Measurements from ENCODE around the gene APOBR.
A peak's percentile ranks its signal among the peaks of the same experiment; 100 is the strongest.
"Not testable (repeated sequence)": the region's sequence is repeated elsewhere in the genome, so short reads cannot be mapped to it uniquely, and the experiment has no call there.

APOBR gene

DNA sequence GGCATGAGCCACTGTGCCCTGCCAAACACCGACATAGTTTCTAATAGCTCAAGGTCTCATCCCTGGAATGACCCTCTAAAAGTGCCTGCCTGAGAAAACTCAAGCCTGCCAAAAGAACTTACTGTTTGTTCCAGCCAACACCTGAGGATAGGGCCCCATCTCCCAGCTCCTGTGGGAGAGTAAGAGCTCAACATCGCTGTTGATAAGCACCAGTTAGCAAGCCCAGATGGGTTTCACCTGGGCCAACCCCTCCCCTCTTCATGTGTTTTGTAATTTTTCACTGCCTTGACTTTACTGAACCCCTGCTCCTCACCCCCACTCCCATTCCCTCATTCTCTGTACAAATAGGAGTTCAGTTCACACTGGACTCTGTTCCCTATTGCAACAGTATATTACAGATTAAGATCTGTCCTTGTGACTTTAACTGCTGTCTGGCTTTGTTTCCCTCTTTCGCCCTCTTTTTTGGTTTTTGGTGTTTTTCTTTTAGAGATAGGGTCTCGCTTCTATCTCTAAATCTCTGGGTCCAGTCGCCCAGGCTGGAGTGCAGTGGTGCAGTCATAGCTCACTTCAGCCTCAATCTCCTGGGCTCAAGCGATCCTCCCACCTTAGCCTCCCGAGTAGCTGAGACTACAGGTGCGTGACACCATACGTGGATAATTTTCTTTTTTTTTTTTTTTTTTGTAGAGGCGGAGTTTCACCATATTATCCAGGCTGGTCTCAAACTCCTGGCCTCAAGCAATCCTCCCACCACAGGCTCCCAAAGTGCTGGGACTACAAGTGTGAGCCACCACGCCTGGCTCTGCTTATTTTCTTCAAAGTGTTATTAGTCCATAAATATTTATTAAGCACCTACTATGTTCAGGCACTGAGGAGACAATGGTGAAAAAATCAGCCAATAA lies 32.0 kb downstream of the APOBR start:
- DNase-seq (ENCODE audit: low read depth): no peak

DNA sequence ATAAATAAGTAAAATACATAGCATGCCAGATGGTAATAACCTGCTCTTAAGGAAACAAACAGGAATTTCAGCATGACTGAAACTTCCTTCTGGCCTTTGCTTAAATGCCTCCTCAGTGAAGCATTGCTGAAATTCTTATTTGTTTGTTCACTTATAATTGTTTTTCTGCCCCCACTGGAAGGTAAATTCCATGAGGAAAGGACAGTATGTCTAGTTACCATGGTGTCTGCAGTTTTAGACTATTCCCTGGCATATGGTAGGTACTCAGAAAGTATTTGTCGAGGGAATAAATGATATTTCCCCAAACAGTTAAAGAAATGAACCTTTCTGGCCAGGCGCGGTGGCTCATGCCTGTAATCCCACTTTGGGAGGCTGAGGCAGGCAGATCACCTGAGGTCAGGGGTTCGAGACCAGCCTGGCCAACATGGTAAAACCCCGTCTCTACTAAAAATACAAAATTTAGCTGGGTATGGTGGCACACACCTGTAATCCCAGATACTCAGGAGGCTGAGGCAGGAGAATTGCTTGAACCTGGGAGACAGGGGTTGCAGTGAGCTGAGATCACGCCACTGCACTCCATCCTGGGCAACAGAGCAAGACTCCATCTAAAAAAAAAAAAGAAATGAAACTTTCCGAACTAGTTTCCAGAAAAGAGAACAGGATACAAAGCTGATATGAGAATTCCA lies 32.8 kb downstream of the APOBR start:
- not testable (repeated sequence) for DNase-seq (ENCODE audit: low read depth)

DNA sequence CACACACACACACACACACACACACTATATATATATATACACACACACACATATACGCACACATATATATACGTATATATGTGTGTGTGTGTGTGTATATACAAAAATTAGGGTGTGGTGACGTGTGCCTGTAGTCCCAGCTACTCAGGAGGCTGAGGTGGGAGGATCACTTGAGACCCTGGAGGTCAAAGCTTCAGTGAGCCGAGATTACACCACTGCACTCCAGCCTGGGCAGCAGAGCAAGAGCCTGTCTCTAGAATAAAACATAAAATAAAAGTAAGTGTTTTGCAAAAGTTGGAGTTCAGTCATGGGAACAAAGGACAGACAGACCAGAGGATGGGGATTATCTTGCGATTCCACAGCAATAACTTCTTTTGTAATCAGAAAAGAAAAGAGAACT lies 33.5 kb downstream of the APOBR start:
- no peak for DNase-seq (ENCODE audit: low read depth)

DNA sequence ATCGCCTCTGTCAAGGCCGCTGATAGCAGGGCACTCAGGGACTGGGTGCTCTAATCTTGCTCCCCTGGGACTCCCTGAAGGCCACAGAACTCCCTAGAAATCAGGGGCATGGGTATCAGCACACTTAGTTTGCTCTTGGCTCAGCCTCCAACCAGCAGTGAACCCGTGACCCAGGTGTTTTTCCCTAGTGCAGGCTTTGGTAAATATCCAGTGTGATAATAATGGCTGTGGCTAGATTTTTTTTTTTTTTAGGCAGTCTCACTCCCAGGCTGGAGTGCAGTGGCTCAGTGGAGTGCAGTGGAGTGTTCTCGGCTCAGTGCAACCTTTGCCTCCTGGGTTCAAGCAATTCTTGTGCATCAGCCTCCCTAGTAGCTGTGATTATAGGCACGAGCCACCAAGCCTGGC lies 34.0 kb downstream of the APOBR start:
- no peak for DNase-seq (ENCODE audit: low read depth)

DNA sequence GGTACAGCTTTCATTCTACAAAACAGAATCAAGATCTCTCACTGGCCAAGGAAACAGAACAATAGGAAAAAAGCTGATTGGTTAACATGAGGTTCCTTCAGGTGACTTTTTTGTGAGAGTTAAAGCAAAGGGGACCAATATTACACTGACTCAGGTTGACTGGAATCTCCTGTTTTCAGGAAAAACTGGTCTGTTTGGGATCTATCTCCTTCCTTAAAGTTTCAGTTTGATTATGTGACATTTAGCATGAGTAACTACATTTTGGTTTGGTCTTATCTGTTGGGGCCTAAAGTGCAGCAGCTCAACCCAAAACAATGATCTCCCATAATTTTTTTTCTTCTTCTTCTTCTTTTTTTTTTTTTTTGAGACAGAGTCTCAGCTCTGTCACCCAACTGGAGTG lies 34.7 kb downstream of the APOBR start:
- DNase-seq (ENCODE audit: low read depth): no peak

DNA sequence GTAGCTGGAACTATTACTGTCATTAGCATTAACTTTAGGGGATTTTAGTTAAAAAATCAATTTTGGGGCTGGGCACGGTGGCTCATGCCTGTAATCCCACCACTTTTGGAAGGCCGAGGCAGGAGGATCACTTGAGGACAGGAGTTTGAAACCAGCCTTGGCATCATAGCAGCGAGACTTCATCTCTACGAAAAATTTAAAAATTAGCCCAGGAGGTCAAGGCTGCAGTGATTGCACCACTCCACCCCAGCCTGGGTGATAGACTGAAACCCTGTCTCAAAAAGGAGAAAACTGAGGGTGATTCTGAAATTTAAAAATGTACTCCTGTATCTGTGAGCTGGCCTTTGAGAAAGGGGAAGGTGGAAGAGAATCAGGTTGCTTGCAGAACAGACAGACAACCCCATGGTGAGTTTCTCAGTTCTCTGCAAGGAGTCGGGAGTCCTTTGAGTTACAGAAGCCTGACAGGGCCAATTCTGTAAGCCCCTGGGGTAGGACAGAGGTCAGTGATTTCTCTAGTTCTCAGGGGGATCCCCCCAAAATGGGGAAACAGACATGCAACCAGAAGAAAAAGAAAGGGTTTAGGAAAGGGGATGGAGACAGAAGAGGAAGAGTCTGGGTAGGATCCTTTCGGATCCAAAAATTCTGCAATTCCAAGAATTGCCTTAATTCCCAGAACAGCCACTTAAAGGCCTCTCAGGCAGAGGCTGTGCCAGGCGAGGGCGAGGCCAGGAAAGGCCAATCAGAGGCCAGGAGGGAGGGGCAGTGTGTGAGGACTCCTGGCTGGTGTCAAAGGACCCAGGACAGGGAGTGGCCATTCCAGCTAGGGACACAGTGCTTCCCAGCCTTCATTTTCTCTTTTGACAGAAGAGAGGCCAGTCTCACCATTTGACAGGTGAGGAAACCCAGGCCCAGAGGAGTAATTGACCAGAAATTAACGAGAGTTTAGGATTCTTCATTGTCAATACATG lies 37.6 kb downstream of the APOBR start:
- DNase-seq (ENCODE audit: low read depth): no peak

DNA sequence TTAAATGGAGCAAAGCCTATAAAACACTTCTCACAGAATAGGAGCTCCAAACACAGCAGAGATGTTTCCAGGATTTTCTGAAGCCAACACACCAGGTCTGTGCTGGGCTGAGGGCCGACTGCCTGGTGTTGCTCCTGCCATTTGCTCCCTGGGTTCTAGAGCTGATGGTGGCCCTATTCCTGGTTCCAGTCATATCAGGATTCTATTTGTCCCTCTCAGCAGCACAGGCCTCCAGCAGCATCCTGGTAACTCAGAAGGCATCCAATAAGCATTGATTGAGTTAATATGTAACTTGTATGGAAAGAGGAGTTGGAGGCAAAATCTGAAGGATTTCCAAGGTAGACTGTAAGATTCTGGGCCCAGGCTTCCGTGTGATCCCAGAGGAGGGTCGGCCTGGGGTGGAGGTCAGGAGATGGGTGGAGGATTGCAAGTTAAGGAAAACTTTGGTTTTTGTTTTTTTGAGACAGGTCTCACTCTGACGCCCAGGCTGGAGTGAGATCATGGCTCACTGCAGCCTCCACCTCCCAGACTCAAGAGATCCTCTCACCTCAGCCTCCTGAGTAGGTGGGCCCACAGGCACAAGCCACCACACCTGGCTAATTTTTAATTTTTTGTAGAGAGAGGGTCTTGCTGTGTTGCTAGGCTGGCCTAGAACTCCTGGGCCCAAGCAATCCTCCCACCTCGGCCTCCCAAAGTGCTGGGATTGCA lies 38.7 kb downstream of the APOBR start:
- DNase-seq (ENCODE audit: low read depth): no peak

DNA sequence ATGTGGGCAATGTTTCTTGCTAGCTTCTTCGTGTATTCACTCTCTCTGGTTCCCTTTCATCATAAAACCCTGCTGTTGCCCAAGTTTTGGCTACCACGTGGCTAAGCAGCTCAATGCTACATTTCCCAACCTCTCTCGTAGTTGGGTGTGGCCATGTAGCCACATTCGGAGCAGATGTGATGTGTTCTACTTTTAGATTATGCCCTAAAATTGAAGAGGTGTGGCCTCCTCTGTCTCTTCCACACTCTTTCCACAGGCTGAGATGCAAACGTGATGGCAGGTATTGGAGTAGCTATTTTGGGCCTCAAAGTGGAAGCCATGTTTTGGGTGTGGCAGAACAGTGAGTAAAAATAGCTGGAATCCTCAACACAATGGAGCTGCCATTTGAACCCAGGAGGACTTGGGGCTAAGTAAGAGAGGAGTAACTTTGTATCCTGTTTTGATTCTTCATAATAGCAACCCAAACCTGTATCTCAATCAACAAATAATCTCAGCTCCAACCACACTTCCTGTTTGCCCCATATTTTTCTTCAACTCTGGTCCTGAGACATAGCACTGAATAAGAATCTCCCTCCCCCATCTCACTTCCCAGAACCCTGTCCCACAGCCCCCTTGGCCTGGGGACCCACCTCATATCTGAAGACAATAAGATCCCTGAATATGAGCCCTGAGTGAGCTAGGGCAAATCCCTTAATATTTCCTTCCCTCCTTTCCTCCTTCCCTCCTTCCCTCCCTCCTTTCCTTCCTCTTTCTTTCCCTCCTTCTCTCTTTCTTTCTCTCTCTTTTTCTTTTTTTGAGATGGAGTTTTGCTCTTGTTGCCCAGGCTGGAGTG lies 40.3 kb downstream of the APOBR start:
- peak; percentile 51 for DNase-seq (ENCODE audit: low read depth)

DNA sequence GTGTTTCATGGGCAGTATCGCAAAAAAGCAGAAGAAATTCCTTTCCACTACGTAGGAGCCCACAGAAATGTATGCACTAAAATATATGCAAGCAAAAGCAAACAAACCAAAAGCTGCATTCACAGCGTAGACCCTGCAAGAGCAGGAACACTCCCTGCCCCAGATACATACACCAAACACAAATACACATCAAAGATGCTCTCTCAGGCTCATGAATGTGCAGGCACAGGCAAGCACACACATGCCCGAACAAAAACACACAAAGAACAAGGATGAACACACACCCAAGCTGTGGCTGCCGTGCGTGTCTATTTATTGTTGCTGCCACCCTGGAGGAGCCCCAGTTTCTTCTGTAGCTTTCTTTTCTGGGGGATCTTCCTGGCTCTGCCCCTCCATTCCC lies 42.6 kb downstream of the APOBR start:
- DNase-seq (ENCODE audit: low read depth): no peak

DNA sequence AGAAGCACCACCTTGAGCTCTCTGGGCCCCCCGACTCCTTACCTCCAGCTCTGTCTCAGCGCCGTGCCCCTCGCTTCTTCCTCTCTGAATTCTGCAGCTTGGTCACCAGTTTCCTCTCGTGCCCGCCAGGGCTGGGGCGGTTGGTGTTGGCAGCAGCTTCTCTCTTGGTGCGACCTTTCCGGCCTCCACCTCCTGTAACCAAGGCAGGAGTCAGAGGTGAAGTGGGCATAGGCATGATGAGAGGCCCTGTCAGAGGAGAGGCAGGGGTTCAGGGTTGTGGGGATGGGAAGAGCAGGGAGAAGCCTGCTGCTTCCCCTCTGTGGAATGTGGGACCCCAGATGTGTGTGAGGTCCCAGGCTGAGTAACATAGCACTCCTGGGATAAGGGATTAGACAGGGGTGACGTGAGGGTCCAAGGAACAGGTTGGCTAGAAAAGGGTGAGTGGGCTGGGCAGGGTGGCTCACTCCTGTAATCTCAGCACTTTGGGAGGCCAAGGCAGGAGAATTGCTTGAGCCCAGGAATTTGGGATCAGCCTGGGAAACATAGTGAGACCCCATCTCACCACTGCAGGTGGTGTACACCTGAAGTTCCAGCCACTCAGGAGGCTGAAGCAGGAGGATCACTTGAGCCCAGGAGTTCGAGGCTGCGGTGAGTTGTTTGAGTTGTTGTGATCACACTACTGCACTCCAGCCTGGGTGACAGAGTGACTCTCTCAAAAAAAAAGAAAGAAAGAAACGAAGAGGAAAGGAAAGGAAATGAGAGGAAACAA lies 43.7 kb downstream of the APOBR start:
- DNase-seq (ENCODE audit: low read depth): no peak

DNA sequence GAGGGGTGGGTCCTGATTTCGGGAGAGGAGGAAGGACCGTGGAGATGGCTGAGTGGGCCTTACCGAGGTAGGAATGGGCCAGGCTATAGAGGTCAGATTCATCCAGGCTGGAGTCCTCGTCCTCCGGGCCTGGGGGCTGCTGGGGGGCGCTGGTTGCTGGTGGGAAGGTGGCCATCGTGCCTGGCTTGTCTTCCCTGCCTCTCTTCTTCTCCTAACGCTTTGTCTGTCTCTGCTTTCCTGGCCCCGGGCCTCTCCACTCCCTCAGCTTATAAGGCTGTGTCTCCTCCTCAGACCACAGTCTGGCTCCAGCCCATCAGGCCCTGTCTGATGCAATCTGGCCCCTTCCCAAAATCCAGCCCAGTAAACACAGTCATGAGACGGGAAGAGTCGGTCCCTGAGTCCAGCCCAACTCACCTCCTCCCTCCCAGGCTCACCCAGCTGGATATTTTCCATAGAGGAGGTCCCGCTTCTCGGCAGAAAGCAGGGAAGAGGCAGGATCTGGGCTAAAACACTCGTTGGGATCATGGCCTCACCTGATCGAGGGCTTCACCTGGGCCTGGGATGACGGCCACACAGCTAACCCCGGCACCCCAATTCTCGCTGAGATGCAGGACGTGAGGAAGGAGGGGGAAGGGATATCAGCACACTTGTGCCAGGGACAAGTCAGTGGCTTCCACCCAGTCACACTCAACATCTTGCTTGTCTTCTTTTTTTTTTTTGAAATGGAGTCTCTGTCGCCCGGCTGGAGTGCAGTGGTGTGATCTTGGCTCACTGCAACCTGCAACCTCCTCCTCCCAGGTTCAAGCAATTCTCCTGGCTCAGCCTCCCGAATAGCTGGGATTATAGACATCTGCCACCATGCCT lies 44.5 kb downstream of the APOBR start, which contains the start of gene NUPR1:
Gene NUPR1 (minus strand): TSS at position 242 of the 864 bp plus-strand sequence. CDS start 67 bp downstream, at position 175.
- peak; percentile 98 for DNase-seq (ENCODE audit: low read depth)

DNA sequence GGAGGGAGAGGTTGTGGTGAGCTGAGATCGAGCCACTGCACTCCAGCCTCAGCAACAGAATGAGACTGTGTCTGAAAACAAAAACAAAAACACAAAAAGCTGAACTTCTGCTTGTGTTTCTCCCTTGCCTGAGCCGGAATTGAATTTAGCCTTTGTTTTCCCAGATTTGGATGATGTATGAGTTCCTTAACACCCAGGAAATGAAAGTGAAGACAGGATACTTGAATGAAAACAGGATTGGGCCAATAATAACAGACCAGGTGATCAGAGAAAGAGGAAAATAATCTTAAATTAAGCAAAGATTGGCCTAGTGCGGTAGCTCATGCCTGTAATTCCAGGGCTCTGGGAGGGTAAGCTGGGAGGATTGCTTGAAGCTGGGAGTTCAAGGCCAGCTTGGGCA lies 45.9 kb downstream of the APOBR start:
- DNase-seq (ENCODE audit: low read depth): no peak

DNA sequence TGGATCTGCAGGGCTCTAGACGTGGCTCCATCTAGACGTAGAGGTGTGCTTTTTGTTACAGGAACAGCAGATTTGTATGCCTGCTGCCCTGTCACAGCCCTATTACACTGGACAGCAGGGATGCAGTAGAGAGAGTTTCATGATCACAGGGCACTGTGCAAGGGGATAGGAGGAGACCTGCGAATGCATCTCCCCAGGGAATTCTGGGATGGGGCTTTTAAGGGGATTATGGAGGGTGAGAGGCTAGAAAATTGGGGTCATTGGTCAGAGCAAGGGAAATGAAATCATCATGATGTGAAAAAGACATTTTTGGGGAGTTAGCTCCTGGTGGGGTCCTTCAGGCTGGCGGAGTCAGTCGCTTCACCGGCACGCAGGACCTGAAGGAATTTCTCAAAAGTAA lies 48.2 kb downstream of the APOBR start:
- DNase-seq (ENCODE audit: low read depth): no peak

DNA sequence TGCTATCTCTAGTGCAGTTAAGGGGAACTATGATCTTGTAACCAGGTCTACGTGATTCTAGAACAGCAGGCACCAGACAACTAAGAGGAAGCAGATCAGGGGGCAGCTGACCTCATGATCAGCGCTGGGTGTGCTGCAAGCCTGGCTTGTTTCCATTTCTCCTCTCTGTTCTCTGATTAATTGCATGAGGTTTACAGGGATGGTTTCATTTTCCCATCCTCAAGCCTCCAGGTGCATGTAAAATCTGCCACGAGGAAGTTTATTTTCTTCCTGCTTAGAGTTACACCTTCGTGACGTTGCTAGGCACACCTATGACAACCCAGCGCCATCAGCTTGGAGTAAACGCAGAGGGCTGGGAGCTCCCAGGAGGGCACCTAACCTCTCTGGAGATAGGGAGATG lies 48.6 kb downstream of the APOBR start:
- no peak for DNase-seq (ENCODE audit: low read depth)

DNA sequence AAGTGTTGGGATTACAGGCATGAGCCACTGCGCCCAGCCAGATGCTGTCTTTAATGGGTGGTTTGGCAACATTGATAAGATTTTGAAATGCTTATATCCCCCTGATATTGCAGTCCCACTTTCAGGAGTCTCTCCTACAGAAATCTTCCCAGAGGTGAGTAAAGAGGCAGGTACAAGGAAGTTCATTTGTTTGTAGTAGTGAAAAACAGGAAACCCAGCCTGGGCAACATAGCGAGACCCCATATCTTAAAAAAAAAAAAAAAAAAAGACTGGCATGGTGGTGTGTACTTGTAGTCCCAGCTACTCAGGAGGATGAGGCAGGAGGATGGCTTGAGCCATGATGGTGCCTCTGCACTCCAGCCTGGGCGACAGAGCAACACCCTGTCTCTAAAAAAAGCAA lies 50.6 kb downstream of the APOBR start:
- DNase-seq (ENCODE audit: low read depth): no peak

DNA sequence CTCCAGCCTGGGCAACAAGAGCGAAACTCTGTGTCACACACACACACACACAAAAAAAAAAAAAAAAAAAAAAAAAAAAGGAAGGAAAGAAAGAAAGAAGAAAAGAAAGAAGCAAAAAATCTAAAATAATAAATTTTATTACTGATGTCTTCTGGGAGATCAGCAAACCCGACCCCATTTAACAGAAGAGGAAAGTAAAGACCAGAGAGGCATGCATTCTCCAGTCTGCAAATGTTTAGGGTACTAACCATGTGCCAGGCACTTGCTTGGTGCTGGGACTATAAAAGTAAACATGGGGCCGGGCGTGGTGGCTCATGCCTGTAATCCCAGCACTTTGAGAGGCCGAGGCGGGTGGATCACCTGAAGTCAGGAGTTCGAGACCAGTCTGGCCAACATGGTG lies 51.5 kb downstream of the APOBR start:
- DNase-seq (ENCODE audit: low read depth): not testable (repeated sequence)

DNA sequence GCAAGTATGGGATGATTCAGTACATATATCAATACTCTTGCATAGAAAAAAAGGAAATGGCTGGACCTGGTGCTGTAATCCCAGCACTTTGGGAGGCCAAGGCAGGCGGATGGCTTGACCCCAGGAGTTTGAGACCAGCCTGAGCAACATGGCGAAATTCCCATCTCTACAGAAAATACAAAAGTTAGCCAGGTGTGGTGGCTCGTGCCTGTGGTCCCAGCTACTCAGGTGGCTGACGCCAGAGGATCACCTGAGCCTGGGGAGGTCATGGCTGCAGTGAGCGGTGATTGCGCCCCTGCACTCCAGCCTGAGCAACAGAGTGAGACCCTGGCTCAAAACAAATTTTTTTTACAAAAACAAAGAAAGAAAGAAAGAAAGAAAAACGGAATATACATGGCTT lies 52.2 kb downstream of the APOBR start:
- no peak for DNase-seq (ENCODE audit: low read depth)

DNA sequence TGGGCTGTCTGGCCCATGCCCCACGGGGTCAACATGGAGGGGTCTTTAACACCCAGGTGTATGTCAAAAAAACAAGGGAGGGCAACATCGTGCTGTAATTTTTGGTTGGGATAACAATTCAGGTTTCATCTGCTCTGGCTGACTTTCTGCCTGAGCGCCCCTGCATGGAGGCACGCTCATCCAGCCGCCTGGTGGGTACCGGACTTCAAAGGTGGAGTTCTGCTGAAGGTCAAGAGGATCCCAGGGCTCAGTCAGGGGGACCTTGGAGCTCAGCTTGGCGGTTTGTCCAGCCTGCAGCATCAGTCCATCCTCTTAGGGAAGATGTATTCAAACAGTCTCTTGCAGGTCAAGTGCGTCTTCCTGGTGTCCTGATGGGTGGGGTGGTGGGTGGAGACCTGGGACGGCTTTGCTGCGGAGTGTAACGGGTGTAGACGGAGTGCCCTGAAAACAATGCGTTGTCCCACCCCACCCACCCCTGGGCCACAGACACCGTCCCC lies 53.9 kb downstream of the APOBR start:
- no peak for DNase-seq (ENCODE audit: low read depth)

Data from stromal cell of bone marrow (primary cell).